Left renal cortex interstitium (tissue), 4 donors: ENCODE measurements around the gene ZNF783. TPM values are rescaled to one million over a fixed set of nuclear protein-coding genes. Genes with fewer than 3 reads are reported as not detected.

Experiments used
- DNase-seq, 4 donors: peaks; one replicate each; pipeline ENCODE4 v3.0.0-alpha.2; 2013; ENCODE audit warnings: low read depth in 4 of 4, low spot score in 2 of 4, missing footprints in 1 of 4
- polyA plus RNA-seq, 4 donors: library from polyadenylated mRNA; unstranded; fragments of 120-200 nt; gene quantifications; one replicate each; pipeline ENCODE4 v1.2.1, GENCODE V29; 2013; ENCODE audit not compliant: insufficient read length in 4 of 4

Gene ZNF783
- polyA plus RNA-seq, 4 donors: 10.5 to 20.1 (median 15.8) TPM

DNA sequence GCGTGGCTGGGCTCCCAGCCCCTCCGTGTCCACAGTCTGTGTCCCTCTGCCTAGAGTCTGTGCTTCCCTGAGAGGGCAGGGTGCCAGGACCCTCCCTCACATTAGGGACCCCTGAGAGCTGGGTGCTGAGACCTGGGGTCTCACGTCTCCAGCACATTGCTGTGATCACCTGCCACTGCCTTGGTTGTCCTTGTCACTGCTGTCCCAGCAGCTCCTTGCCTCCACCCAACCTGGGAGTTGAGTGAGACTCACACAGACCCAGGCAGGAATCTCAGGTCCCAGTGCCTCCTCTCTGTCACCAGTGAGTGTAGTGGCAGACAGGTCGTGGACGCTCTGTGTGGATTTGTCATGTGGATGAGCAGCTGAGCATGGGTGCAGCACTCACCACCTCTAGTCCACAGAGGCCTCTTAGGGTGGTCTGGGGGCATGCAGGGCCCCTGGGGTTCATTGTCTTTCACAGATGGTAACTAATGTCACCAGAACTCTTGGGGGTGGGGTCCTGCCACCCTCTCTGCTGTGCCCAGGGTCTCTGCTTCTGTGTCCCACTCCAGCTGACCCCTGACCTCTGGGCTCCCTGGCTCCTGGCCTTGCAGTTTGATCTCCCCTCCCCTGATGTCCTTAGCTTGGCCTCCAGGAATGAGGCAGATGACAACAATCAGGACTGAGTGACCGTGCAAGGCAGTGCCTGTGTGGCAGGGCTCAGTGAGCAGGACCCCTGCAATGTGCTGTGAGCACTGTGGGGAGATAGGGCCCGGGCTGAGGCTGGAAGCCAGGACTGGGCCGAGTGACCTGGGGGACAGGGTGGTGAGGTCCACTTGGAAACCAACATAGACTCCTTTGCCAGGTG is 18.9 kb downstream of the ZNF783 start:
- no peak for DNase-seq

DNA sequence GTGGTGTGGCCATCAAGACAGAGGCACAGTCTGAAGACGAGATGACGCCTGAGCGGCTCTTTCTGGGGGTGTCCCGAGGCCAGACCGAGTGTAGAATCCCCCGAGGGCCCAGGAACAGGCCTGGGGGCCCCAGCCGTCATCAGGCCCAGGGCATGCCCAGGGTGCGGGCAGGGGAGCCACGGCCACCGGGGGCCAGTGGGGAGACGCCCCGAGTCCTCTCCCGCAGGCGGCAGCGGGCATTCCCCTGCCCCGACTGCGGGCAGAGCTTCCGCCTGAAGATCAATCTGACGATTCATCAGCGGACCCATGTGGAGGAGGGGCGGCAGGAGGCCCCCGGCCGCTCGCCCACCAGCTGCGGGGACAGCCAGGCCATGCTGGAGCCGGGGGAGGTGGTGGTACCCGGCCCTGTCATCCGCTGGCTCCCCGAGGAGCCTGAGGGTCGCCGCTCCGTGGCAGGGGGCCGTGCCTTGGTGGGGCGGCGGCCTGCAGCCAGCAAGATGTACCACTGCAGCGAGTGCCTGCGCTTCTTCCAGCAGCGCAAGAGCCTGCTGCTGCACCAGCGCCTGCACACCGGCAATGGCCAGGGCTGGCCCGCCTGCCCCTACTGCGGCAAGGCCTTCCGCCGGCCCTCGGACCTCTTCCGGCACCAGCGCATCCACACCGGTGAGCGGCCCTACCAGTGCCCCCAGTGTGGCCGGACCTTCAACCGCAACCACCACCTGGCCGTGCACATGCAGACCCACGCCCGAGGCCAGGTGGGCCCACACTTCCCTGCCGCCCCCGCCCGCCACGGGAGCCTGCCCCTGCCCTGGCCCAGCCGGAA is 19.7 kb downstream of the ZNF783 start:
- no peak for DNase-seq

DNA sequence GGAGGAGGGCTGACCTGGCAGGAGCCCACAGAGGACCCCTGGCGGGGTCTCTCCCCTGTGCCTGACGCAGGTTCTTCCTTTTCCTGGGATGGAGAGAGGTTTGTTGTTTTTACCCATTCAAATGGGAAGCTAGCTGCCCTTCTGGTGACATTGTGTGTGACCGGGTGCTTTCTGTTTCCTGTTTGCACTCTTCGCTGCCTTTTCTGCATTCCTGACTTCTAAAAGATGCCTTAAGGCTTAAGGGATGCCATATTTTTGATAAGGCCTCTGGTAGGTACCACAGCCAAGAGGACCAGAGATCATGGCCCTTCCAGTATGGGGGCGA is 20.3 kb downstream of the ZNF783 start:
- DNase-seq: no peak

DNA sequence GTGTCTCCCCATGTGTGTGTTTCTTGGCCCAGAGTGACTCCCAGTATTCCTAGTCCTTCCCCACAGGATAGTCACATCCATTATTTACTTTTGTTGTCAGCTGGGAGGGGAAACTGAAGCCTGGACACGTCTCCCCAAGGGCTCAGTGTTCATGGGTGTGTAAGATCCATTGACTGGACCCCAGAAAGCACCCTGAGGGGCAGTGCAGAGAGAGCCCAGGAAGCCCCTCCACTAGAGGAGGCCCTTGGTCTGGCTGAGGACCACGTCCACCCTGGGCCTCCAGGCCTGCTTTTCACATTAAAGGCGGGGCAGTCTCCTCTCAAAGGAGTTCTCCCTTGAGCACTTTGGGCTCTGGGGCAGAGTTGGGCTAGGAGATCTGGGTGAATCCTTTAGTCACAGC is 21.3 kb downstream of the ZNF783 start:
- no peak for DNase-seq

DNA sequence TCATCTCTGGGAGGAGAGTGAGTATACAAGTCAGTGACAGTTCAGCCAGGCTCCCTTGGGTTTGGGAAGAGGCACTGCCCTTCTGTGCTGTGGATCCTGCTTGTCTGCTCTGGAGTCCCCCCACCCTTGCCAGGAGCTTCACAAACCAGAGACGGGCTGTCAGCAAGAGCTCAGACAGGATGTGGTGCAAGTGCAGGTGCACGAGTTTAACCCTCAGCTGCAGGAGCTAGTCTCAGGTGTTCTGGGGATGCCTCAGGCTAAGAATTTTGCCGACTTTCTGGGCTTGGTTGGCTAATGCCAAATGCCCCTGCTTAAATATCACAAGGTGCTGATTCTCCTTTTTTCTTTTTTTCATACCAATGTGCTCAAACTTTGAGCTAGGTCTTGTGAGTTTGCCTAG is 22.3 kb downstream of the ZNF783 start:
- no peak for DNase-seq

DNA sequence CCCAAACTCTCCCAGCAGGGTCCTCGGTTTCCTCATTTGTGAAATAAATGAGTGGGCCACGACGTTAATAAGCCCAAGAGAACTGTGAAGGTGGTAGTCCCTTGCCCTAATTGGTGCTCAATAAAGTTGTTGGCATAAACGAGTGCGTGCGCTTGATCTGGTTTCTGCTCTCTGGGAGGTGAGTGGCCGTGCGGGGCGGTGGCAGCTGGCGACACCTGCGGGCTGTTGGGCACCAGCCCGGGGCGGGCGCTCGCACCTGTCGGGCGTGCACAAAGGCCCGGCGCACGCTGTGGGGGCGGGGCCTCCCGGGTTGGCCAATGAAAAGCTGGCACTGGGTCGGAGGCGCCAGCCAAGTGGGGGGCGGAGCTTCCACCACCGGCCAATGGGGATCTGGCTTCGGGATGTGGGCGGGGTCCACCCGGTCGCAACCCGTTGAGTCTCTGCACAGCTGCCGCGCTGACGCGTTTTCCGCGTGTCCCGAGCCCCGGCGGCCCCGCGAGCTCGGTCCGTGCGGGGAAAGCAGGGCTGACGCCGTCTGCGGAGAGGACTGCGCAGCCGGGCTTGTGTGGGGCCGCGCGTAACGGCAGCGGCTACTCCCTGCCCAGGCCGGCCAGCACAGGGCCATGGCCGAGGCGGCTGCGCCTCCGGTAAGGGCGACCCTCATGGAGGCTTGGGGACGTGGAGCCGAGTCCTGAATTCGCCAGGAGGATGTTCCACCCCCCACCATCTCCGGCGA is 23.0 kb downstream of the ZNF783 start:
- DNase-seq: peak; percentile 56 to 85 (median 78)

DNA sequence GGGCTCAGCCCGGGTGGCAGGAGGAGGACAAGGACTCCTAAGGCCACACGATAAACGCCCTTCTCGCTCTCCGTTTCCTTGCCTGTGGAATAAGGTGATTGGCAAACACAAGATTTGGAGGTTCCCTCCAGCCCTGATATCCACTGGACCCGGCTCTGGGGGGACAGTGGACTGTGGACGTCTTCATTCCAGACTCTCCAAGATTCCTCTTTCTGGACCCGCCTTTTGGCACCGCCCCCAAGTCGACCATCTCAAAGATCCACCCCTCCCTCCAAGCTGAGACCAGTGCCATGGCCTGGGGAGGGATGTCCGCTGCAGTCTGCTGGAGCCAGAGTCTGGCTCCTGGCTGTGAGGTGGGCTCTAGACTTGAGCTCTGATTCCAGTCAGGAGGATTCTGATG is 23.6 kb downstream of the ZNF783 start:
- DNase-seq: peak in 1 of 4 donors; percentile 11

DNA sequence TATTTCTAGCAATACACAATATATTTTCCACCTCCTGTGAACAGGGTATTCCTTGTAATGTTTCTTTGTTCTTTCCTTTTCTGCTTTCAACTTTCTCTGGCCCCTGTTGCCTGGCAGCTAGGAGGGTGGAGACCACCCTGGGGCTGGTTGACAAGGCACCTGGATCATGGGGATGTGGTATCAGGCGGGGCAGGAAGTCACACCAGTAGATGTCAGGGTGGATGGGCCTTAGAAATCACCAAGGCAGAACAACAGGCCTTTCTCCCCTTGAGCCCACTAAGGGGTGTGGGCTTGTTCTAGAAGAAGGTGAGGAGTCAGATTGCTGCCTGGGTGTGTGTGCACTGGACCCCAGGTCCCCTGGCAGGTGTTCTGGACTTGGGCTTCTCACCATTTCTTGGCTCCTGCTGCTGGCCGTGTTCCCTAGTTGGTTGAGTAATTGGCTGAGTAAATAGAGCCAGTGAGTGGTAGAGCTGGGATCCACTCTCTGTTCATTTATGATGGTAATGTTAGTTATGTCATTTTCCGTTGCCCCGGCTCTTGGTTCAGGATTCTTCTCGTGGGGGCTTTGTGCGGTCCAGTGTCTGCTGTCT is 24.9 kb downstream of the ZNF783 start:
- DNase-seq: no peak

DNA sequence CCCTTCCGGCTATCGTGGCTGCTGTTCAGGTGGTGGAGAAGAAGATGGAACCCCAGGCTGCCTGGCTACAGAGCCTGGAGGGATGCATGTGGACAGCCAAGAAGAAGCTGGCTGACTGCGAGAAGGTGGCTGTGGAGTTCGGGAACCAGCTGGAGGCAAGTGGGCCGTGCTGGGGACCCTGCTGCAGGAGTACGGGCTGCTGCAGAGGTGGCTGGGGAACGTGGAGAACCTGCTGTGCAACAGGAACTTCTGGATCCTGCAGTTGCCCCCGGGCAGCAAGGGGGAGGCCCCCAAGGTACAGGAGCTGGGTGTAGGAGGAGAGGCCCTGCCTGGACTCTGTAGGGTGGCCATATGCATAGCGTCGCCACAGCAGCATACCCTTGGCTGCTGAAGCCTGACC is 25.6 kb downstream of the ZNF783 start:
- no peak for DNase-seq

DNA sequence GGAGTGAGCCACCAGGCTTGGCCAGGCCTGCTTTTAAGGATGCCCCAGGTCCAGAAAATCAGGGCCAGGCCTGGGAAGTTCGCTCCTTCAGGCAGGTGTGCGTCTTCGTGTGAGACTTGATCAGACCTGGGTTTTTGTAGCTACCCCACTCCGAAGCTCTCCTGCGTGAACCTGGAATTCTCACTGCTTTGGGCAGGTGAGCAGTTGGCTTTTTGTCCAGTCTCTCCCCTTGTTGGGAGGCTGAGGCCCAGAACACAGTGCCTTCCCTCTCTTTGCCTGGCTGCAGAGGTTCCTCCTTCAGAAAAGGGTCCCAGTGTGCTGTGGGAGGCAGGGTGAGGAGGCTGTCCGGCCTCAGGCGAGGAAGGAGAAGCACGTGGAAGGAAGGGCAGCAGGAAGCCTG is 27.3 kb downstream of the ZNF783 start:
- no peak for DNase-seq

DNA sequence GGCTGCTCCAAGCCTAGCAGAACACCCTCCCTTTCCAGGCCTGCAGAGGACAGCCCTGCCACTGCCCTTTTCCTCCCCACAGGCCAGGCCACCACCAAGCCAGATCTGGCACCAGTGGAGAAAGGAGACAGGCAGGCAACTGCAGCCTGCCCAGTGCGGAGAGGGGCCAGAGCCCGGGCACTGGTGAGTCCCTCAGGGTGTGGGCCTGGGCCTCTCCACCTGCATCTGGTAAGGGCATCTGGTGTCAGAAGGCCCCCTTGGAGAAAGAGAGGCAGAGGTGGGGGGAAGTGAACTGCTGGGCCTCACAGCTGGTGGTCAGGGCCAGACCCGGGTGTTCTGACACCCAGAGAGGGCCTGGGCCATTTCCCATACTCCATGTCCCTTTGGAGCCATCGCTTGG is 27.9 kb downstream of the ZNF783 start:
- DNase-seq: no peak

DNA sequence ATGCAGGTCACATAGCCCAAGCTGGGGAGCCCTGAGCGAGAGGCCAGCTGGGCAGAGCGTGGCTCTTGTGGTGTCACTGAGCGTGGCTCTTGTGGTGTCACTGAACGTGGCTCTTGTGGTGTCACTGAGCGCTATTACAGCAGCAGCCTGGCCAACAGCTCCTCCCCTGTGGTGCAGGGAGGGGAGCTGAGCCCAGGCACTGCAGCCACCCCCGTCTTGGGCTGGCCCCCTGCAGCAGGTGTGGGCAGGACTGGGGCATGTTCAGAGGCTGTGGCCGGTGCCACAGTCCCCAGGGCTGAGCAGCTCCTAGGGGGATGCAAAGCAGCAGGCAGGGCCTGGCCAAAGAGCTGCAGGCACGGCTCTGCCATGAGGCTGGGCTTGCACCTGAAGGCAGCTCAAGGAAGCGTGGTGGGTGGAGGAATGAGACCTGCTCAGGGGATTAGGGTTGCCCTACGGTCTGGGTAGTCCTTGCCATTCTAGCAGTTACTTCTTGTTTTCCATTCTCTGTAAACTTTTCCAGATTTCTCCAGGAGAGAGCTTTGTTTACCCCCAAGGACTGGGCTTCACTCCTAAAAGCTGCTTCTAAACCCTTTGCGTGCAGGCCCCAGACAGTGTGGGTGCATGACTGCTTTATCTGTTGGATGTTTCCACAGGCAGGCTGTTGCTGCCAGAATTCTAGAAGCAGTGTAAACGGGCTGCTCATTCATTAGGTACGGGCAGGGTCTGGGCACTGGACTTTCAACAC is 29.2 kb downstream of the ZNF783 start:
- no peak for DNase-seq

DNA sequence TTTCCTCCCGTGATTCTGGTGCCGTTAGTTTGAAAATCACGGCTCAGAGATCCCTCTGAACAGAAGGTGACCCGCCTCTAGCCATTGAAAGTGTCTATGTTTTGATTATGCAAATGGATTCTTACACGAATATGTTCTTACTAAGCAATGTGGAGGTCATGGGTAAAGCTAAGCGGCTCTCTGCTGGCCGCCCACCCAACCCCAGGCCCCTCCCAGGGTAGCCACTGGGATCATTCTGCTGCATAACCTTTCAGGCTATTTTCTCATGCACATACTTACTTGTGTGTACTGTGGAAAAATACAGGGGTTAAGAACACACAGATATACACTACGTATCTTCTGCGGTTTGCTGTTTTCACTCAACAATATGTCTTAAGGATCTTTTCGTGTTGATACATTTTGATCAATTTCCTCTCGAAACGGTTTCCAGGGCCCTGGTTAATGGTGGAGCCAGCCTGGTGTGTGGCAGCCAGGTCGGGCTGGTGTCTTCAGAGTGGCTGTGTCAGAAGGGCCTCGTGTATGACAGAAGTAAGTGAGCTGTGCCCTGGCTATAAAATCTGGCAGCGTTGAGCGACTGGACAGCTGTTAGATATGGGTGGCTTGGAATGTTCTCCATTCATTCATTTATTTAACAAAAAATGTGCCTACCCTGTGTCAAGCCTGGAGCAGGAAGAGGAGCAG is 29.9 kb downstream of the ZNF783 start:
- no peak for DNase-seq

DNA sequence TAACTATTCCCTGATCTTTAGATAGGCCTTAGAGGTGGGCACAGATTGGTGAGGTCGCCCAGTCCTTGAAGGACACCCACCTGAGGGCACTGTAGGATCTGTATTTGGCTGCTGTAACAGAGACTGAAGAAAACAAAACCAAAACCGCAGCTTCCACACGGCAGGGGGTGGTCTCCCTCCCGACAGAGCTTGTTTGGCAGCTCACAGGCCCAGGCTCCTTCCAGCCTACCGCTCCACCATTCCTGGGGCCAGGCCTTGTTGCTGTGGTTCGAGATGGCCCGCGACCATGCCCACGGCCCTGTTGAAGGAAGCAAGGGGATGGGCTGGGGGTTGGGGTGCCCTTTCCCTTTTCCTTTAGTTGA is 30.4 kb downstream of the ZNF783 start:
- DNase-seq: no peak

DNA sequence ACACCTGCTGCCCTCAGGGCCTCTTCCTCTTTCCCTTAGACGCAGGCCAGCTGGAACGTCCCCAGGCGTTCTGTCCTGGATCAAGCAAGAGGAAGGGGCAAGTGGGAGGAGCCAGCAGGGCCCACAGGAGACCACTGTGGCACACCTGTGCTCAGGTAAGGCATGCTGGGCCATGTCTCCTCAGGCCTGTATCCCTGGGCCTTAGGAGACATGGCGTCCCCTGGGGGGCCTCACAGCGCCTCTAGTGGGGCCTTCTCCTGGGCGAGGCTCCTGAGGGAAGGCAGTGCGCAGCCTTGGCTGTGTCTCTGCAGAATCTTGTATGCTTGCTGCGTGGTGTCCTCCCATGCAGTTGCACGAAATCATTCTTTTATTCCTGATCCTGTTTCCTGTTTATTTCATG is 31.3 kb downstream of the ZNF783 start:
- no peak for DNase-seq

DNA sequence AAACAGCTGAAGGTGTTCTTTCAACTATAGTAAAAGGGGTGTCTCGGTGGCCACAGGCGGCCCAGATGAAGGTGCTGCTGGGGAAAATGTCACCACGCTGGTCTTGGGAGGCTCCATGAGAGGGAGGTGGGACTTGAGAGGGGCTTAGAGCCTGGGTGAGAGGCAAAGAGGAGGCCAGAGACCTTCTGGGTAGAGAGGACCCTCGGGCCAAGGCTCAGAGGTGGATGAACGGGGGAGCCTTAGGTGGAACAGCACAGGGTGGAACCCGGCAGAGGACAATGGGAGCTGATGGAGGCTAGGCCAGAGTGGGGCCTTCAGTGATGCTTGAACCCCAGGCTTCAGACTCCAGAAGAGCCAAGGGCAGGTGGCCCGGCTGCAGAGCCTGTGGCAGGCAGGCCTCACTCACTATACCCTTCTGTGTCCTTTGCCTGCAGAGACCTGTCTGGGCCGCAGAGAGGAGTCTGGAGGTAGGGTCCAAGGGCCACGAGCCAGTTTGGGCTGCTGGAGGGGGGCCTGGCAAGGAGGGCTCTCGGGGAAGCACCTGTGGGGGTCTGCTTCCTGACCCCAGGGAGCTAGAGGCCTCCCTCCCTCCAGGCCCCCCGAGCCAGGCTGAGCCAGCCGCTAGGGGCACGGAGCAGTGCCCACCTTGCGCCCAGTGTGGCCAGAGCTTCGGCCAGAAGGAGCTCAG is 32.1 kb downstream of the ZNF783 start:
- DNase-seq: no peak

DNA sequence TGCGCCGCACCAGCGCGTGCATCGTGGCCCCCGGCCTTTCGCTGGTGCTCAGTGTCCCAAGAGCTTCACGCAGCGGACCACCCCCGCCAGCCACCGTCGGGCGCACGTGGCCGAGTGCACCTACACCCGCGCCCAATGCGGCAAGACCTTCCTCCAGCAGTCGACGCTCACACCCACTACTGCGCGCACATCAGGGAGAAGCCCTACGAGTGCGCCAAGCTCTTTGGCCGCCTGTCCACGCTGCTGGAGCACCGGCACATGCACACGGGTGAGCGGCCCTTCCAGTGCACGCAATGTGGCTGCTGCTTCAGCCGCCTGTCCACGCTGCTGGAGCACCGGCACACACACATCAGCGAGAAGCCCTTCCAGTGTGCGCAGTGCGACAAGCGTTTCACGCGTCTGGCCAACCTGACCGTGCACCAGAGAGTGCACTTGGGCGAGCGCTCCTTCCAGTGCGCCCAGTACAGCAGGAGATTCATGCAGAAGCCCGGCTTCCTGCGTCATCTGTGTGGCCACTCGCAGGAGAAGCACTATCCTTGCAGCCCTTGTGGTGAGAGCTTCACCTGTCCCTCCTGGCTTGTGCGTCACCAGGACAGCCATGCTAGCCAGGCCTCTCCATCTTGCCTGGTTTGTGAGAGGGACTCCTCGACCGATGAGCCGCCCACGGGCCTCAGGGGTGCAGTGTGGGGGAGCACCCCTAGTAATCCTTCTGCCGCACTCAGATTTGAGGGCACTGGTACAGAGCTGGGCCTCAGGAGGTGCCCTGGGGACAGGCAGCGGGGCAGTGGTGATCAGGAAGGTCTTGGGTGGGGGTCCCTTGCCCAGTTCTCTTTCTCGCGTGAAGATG is 32.9 kb downstream of the ZNF783 start:
- DNase-seq: no peak

DNA sequence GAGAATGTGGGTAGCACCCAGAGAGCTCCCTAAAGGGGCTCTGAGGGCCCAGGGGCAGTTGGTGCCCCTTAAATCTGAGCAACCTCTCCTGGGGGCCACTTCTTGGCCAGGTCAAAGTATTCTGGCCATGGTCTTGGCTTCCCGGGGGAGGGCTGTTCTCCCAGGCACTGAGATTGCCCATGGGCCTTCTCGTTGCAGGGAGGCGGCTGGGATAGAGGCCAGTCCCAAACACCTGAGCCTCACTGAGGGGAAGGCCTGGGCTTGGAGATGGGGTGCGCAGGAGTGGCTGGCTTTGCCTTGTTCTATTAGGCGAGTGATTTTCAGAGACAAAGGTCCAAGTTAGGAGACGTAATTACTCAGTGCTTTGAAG is 33.5 kb downstream of the ZNF783 start:
- DNase-seq: no peak
